Jurkat, Clone E6-1 (cell line): ENCODE results near the gene CEBPG.

Experiments
- DNase-seq: peaks from one replicate; pipeline ENCODE4 v3.0.0-alpha.2; 2011; ENCODE audit warnings: low read depth, low spot score
- H3K4me3 ChIP-seq: 2 replicates; pipeline ENCODE4 v1.5.1; 2011; ENCODE audit warnings: mild to moderate bottlenecking, low read length, control low read depth, moderate library complexity

The CEBPG gene

DNA sequence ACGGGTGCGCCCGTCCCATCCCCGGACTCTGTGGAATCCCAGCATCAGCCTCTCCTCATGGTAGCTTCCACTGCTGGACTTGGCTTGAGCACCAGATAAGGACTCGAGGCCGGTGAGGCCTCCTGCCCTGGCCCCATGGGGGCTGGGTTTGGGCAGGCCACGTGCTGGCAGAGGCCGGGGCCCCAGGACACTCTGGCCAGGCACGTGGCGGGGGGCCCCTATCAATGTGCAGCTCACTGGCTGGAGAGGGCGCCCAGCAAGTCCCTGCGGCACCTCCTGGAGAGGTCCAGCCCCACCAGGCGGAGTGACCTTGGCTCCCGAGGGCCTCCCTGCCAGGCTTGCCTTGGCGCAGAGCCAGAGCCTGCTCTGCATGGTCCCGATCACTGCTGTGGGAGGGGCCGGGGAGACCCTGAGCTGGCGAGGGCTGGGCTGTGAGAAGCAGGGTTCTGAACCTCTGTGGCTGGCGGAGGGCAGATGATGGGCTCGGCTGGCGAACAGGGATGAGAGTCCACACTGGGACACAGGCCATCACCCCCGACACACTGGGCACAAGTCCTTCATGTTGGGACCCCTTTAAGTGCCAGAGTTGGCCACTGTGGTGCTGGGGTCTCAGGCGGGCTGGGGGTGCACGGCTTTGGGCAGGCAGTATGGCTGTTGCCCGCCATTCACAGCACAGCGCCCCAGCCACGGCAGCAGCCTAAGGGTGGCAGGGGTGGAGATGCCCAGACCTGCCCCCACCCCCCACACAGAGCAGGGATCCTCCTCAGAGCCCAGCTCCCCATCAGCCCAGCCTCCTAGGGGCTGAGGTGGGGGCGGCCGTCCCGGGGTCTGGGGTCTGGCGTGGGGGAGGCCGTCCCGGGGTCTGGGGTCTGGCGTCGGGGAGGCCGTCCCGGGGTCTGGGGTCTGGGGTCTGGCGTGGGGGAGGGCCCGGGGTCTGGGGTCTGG lies 19.1 kb downstream of the CEBPG start:
- DNase-seq, result no peak
- H3K4me3 ChIP-seq, result no peak overlapping the region

- no peak overlapping the region for H3K4me3 ChIP-seq
- DNase-seq, result no peak
Measured at GRCh38 chr19:33393286-33394005, 19.9 kb downstream of the CEBPG start.

DNA sequence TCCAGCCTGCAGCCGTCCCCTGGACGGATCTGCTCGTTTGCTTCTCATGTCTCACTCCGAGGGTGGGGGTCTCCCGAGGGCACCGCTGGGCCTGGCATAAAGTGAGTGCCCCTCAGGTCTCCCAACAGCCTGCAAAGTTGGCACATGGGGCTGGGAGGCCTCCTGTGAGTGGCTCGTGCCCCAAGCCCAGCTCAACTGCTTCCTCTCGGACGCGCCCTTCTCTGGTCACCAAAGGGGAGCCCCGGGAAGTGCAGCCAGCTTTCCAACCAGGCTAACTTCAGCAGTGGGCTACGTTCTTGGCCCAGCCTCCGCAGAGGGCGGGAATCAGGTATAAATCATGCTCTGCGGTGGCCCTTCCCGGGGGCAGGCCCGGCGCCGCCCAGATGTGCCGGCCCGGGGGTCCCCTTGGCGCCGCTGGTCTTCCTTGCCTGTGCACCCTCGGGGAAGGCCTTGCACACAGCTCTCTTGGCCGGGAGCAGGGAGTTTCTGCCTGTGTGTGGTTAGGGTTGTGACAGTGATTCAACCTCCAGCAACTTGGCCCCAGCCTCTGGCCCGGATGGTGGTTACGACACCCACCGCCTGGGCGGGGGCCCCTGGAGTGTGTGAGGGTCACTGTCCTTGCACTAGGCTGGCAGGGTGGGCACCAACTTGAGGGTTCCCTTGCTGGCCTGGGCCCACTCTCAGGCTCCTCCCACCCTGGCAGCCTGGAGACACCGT lies 20.7 kb downstream of the CEBPG start:
- no peak for DNase-seq
- H3K4me3 ChIP-seq, result no peak overlapping the region

DNA sequence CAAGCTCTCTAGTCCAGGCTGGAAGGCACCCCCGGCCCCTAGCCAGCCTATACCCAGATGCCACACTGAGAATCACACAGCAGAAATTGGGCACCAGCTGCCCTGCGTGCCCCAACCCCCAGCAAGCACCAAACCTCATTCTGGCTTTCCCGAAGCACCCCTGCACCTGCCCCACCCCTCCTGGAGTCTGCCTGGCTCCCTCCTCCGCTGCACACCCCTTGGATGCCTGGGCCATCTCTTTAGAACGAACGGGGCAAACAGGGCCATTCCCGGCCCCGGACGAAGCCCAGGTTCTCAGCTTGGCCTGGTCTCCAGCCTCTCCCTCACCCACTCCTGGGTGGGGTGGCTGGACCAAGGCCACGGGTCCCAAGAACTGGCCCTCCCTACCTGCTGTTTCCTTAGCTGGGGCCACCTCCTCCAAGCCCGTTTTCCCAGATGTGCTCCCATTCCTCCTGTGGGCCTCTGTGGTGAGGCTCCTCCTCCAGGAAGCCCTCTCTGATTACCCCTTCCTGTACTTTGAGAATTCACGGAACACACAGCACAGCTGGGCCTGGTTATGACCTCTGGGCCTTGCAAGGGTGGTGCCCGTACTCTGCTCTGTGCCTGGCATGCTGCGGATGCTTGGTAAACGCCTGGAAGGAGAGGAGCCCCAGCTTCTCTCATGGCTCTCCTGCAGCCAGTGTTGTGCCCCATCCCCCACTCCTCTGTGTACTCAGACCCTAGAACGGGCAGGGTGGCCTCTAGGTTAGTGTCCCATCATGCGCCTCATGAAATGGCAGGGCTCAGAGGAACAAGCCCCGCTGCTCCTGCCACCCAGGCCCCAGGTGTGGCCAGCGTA lies 21.4 kb downstream of the CEBPG start:
- DNase-seq, result no peak
- H3K4me3 ChIP-seq, result no peak overlapping the region

DNA sequence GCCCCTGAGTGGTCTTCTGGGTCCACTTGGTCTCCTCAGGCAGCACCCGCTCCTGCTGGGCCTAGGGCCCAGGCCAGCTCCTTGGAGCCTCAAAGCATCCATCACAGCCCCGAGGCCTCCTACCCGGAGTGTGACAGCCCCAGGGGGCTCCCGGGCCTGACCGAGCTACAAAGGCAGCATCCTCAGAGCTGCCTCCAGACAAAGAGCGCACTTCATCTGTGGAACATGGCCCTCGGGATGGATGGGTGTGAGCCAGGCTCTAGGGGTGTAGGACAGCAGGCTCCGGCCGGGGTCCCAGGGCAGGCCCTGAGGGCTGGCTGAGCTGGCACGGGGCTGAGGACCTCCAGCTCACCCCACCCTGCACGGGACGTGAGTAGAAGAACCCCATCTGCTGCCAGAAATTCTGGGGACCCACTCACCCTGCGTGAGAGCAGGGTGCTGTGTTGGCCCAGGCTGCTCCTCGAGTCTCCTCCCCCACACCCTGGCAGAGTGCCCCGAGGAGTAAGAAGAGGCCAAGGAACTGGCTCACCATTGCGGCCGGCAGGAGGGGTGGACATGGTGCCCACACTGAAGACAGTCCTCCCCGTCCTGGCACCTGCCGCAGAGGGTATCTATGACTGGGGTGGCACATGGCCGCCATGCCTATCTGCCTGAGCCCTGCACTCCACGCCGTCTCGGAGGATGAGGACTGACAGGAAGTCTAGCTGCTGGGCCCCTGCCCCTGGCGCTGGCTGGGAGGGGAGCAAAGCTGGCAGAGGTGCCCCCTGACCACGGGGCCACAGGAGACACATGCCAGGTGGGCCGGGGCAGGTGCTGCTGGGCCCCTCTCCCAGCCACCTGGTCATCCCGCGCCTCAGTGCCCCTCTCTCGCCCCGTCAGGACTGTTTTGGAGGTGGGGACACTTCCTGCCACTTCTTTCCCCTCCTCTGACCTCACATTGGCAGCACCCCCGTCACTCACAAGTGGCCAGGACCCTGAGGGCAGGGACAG lies 22.3 kb downstream of the CEBPG start:
- no peak for DNase-seq
- no peak overlapping the region for H3K4me3 ChIP-seq

GRCh38 chr19:33396701-33397535 lies 23.4 kb downstream of the CEBPG start:
- DNase-seq, result no peak
- H3K4me3 ChIP-seq, result no peak overlapping the region

DNA sequence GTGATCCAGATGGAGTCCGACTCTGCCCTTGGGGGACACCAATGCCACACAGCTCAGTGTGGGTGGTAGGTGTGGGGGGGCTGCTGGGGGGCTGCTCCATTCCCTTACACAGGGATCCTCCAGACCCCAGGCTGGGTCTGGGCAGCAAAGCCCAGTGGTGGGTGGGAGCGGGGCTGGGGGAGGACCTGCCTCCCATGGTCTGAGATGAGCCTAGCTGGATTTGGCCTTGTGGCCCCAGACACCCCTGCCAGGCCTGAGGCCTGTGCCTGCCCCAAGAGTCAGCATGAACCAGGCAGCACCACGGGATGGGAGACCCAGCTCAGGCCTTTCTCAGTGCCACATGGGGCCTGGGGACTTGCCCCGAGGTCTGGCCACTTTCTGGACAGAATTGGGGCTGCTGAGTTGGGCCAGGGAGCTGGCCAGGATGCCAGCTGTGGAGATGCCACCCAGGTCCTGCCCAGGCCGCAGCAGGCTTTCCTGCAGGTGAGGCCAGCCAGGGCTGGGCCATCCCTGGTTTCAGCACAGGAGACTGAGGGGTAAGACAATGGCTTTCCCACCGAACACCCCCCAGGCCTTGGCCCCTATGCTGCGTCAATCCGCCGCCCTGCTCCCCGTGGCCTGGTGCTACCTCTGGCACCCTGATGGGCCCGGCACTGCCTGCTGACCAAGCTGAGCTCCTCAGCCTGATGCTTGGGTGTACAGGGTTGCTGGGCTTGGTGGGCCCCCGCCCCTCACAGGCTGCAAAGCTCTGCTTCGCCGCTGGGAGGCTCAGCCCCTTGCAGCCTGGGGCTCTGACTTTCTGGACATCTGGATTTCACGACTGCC lies 24.2 kb downstream of the CEBPG start:
- no peak for DNase-seq
- no peak overlapping the region for H3K4me3 ChIP-seq

- H3K4me3 ChIP-seq, result no peak overlapping the region
- no peak for DNase-seq
Measured at GRCh38 chr19:33398361-33399060, 25.0 kb downstream of the CEBPG start.

- no peak for DNase-seq
- no peak overlapping the region for H3K4me3 ChIP-seq
Measured at GRCh38 chr19:33399081-33399744, 25.7 kb downstream of the CEBPG start.

DNA sequence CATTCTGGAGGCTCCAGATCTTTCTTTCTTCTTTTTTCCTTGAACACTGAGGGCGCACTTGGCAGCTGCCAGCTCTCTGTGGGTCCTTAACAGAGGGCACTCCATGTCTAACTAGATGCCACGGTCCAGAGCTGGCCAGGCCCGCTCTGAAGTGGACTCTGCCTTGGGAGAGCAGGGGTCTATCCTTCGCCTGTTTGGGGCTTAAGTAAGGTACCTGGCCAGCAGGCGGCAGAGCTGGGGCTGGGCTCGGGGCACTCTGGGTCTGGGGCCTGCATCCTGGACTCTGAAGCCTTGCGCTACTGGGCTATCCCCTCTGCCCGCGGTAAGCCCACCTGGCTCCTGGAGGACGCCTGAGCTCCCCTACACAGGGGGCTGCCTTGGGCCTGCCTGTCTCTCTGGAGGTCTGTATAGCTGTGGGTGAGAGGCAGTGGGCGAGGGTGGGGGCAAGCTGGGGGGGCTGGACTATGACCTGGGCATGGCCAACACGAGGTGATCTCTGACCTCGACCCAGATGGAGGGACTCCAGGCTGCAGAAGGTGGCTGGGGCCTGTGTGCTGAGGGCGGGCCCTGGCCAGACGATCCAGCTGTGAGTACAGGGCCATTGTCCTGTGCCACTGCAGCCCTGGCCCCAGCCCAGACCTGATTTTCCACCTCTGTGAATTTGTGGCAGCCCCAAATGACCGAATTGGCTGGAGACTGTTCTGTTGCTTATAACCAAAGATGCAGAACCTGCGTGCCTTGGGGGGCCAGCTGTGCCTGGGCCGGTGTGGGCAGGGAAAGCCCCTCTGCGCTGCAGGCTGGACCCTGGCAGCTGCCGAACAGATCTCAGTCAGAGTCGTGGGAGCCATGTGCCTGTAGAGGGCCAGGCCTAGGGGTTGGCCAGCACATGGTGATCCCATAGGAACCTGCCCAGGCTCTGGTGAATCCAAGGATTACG lies 26.5 kb downstream of the CEBPG start:
- no peak overlapping the region for H3K4me3 ChIP-seq
- DNase-seq, result no peak

- no peak for DNase-seq
Measured at GRCh38 chr19:33400856-33401682, 27.6 kb downstream of the CEBPG start.

DNA sequence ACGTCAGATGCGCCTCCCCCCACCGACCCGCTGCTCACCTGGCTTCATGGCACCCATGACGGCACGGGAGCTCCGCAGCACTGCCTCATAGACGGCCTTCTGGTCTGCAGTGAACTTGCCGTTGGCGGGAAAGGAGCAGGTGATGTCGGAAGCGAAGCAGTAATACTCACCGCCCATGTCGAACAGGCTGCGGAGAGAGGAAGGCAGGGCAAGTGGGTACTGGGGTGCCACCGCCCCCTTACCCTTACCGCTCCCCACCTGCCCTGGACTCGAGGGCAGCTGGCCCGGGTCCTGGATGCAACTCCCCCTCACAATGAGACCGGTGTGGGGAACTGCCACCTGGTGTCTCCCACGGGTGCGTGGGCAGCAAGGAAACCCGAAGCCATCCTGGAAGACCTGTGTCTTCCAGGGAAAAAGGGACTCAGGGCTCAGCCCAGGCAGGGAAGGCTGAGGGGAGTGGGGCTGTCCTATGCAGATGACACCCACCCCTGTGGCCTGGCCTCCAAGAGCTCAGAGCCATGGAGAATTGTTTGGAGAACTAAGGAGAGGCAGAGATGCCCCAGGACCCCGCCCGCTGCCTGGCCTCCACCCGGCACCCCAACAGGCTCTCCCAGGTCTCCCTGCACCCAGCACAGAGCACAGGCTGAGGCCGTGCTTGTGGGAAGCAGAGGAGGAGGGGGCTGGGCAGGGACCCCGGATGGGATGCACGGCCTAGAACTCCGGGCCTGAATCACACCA lies 28.3 kb downstream of the CEBPG start:
- DNase-seq, result no peak
- no peak overlapping the region for H3K4me3 ChIP-seq

More at GRCh38 chr19:33400856-33401682, 27.6 kb downstream of the CEBPG start:
- H3K4me3 ChIP-seq, result no peak overlapping the region
